ENCODE measurements around the gene CTU2.

Gene CTU2

GRCh38 chr16:88736088-88736487, 29.8 kb downstream of the CTU2 start:
- Histone ChIP-seq H4K20me1 (peaks cover 29 to 100% (median 90%) of the 10 kb centered on the region in 11 experiments; a peak in 21 of 22 replicates), H3K27me3 (no peaks in the 10 kb centered on the region), H3K4me3 (no peak overlapping the region), H3K9me3 (replicated peaks in 1 of 11) (no peaks in the 10 kb centered on the region), H3K9ac (no peak overlapping the region), H3K4me1 (peaks cover 18 to 48% (median 38%) of the 10 kb centered on the region in 10 experiments), H3K27ac (no peak overlapping the region), H3K4me2 (no peak overlapping the region), H3K36me3 (peaks cover 62 to 92% (median 80%) of the 10 kb centered on the region in 11 experiments)
- no peak for TF ChIP-seq Cebpa-rat (IDR thresholded peaks at IDR 0.05)

GRCh38 chr16:88736496-88736895, 30.2 kb downstream of the CTU2 start:
- no peak for TF ChIP-seq Cebpa-rat (IDR thresholded peaks at IDR 0.05)
- peaks cover 18 to 48% (median 37%) of the 10 kb centered on the region in 10 experiments for H3K4me1 ChIP-seq
- peaks cover 58 to 92% (median 80%) of the 10 kb centered on the region in 11 experiments for H3K36me3 ChIP-seq
- H3K4me3 ChIP-seq, result no peak overlapping the region
- no peak overlapping the region for H3K4me2 ChIP-seq
- H3K27me3 ChIP-seq, result no peaks in the 10 kb centered on the region
- H3K9ac ChIP-seq, result no peak overlapping the region
- H4K20me1 ChIP-seq, result peaks cover 26 to 100% (median 88%) of the 10 kb centered on the region in 11 experiments; a peak in 21 of 22 replicates
- H3K27ac ChIP-seq, result no peak overlapping the region
- no peaks in the 10 kb centered on the region for H3K9me3 ChIP-seq (replicated peaks in 1 of 11)

GRCh38 chr16:88737298-88738150, 31.2 kb downstream of the CTU2 start:
- Histone ChIP-seq H3K27me3 (no peaks in the 10 kb centered on the region), H3K36me3 (peaks cover 59 to 92% (median 79%) of the 10 kb centered on the region in 11 experiments), H3K27ac (peak overlapping the region in 2 of 11 experiments; percentile 32 to 46; a peak in 2 of 22 replicates), H4K20me1 (peaks cover 29 to 100% (median 88%) of the 10 kb centered on the region in 11 experiments; a peak in 21 of 22 replicates), H3K4me3 (no peak overlapping the region; a peak in 1 of 20 replicates), H3K4me2 (peak overlapping the region; percentile 6 to 90 (median 86)), H3K9ac (peak overlapping the region in 5 of 11 experiments; percentile 28 to 67 (median 41); a peak in 5 of 22 replicates), H3K4me1 (peaks cover 18 to 55% (median 41%) of the 10 kb centered on the region in 10 experiments), H3K9me3 (replicated peaks in 1 of 11) (no peaks in the 10 kb centered on the region)
- no peak for TF ChIP-seq Cebpa-rat (IDR thresholded peaks at IDR 0.05)

- Histone ChIP-seq H3K27me3 (no peaks in the 10 kb centered on the region), H3K9ac (peak overlapping the region in 9 of 11 experiments; percentile 20 to 67 (median 41); a peak in 17 of 22 replicates), H3K4me3 (no peak overlapping the region; a peak in 1 of 20 replicates), H3K9me3 (replicated peaks in 1 of 11) (no peaks in the 10 kb centered on the region), H3K27ac (peak overlapping the region in 6 of 11 experiments; percentile 14 to 46 (median 26); a peak in 7 of 22 replicates), H4K20me1 (peaks cover 38 to 100% (median 90%) of the 10 kb centered on the region in 11 experiments; a peak in 21 of 22 replicates), H3K4me1 (peaks cover 18 to 64% (median 50%) of the 10 kb centered on the region in 10 experiments), H3K4me2 (peak overlapping the region; percentile 6 to 90 (median 86)), H3K36me3 (peaks cover 55 to 92% (median 79%) of the 10 kb centered on the region in 11 experiments)
- no peak for TF ChIP-seq Cebpa-rat (IDR thresholded peaks at IDR 0.05)
Observed at GRCh38 chr16:88738151-88739084, 32.1 kb downstream of the CTU2 start.

GRCh38 chr16:88739139-88739976, 33.1 kb downstream of the CTU2 start:
- Histone ChIP-seq H3K27ac (peak overlapping the region in 6 of 11 experiments; percentile 14 to 46 (median 24); a peak in 6 of 22 replicates), H3K9ac (peak overlapping the region in 9 of 11 experiments; percentile 20 to 67 (median 41); a peak in 16 of 22 replicates), H3K36me3 (peaks cover 46 to 89% (median 70%) of the 10 kb centered on the region in 11 experiments), H3K27me3 (no peaks in the 10 kb centered on the region), H3K4me2 (peak overlapping the region; percentile 6 to 90 (median 86)), H3K9me3 (replicated peaks in 1 of 11) (no peaks in the 10 kb centered on the region), H4K20me1 (peaks cover 47 to 100% (median 91%) of the 10 kb centered on the region in 11 experiments; a peak in 21 of 22 replicates), H3K4me1 (peaks cover 24 to 73% (median 60%) of the 10 kb centered on the region in 10 experiments), H3K4me3 (no peak overlapping the region)
- TF ChIP-seq Cebpa-rat (IDR thresholded peaks at IDR 0.05), result no peak

GRCh38 chr16:88739977-88740726, 33.8 kb downstream of the CTU2 start:
- TF ChIP-seq Cebpa-rat (IDR thresholded peaks at IDR 0.05), result no peak
- Histone ChIP-seq H3K9me3 (replicated peaks in 1 of 11) (no peaks in the 10 kb centered on the region), H3K36me3 (peaks cover 38 to 84% (median 62%) of the 10 kb centered on the region in 11 experiments), H3K4me1 (peaks cover 31 to 81% (median 67%) of the 10 kb centered on the region in 10 experiments), H3K4me3 (no peak overlapping the region), H3K4me2 (peak overlapping the region in 4 of 11 experiments; percentile 40 to 87 (median 82); a peak in 4 of 22 replicates), H3K27me3 (no peaks in the 10 kb centered on the region), H3K27ac (0 out of 22 replicates have a peak overlapping the region, but pooled peaks of 1 of the 11 experiments have one; percentile 46), H4K20me1 (peaks cover 54 to 100% (median 91%) of the 10 kb centered on the region in 11 experiments; a peak in 21 of 22 replicates), H3K9ac (peak overlapping the region in 5 of 11 experiments; percentile 10 to 65 (median 32); a peak in 5 of 22 replicates)

GRCh38 chr16:88740727-88741055, 34.4 kb downstream of the CTU2 start:
- Histone ChIP-seq H3K9me3 (replicated peaks in 1 of 11) (no peaks in the 10 kb centered on the region), H3K4me1 (peaks cover 36 to 86% (median 73%) of the 10 kb centered on the region in 10 experiments), H3K27me3 (no peaks in the 10 kb centered on the region), H3K4me3 (no peak overlapping the region), H3K9ac (peak overlapping the region in 4 of 11 experiments; percentile 3 to 47 (median 32); a peak in 4 of 22 replicates), H3K4me2 (peak overlapping the region in 4 of 11 experiments; percentile 19 to 87 (median 59); a peak in 6 of 22 replicates), H4K20me1 (peaks cover 57 to 100% (median 91%) of the 10 kb centered on the region in 11 experiments; a peak in 21 of 22 replicates), H3K27ac (no peak overlapping the region), H3K36me3 (peaks cover 32 to 79% (median 56%) of the 10 kb centered on the region in 11 experiments)
- no peak for TF ChIP-seq Cebpa-rat (IDR thresholded peaks at IDR 0.05)

Data from BLaER1 treated with 17β-estradiol and CSF1 and Interleukin-3, amounts not matched to agents 10 nM and 100 nM (cell line).